Endodermal cell (in vitro differentiated cells): ENCODE results near the gene MX1. TPM values are rescaled to one million over a fixed set of nuclear protein-coding genes. Genes with fewer than 3 reads are reported as not detected.

Experiments
- DNase-seq: peaks from one replicate; pipeline ENCODE4 v3.0.0-alpha.2; 2017
- H3K27ac ChIP-seq: 2 replicates; pipeline ENCODE4 v1.5.1; 2013; ENCODE audit warnings: mild to moderate bottlenecking, low read depth, low read length, moderate library complexity
- H3K27me3 ChIP-seq: 2 replicates; pipeline ENCODE4 v1.6.1; 2013; ENCODE audit warnings: mild to moderate bottlenecking, low read length, moderate library complexity; ENCODE audit not compliant: insufficient read depth, control insufficient read depth, poor library complexity, severe bottlenecking
- H3K36me3 ChIP-seq: 2 replicates; pipeline ENCODE4 v1.7.0; 2013; ENCODE audit warnings: mild to moderate bottlenecking, low read length, moderate library complexity; ENCODE audit not compliant: control insufficient read depth, insufficient read depth
- H3K4me1 ChIP-seq: one replicate; pipeline ENCODE4 v1.7.0; 2013; ENCODE audit warnings: low read length; ENCODE audit not compliant: control insufficient read depth, insufficient read depth
- H3K4me3 ChIP-seq: 2 replicates; pipeline ENCODE4 v1.5.1; 2013; ENCODE audit warnings: mild to moderate bottlenecking, low read length, moderate library complexity
- H3K9ac ChIP-seq: 2 replicates; pipeline ENCODE4 v1.6.1; 2013; ENCODE audit warnings: mild to moderate bottlenecking, low read length, moderate library complexity; ENCODE audit not compliant: poor library complexity, severe bottlenecking; ENCODE audit errors: extremely low read depth
- H3K9me3 ChIP-seq: 2 replicates; pipeline ENCODE4 v1.6.1; 2013; ENCODE audit warnings: mild to moderate bottlenecking, low read length, moderate library complexity; ENCODE audit not compliant: control insufficient read depth
- H3K27ac Mint-ChIP-seq: 2 replicates; pipeline ENCODE4 v1.8.0; 2020; ENCODE audit warnings: mixed read lengths
- H3K27me3 Mint-ChIP-seq: 2 replicates; pipeline ENCODE4 v1.8.0; 2021; ENCODE audit warnings: mild to moderate bottlenecking, mixed read lengths; ENCODE audit not compliant: insufficient read depth
- H3K36me3 Mint-ChIP-seq: 2 replicates; pipeline ENCODE4 v1.8.0; 2020; ENCODE audit warnings: low read depth, mixed read lengths
- H3K4me1 Mint-ChIP-seq: 2 replicates; pipeline ENCODE4 v1.8.0; 2020; ENCODE audit warnings: mixed read lengths
- H3K4me3 Mint-ChIP-seq: 2 replicates; pipeline ENCODE4 v1.8.0; 2020; ENCODE audit warnings: mild to moderate bottlenecking, moderate library complexity, mixed read lengths
- H3K9me3 Mint-ChIP-seq: 2 replicates; pipeline ENCODE4 v1.8.0; 2020; ENCODE audit warnings: mild to moderate bottlenecking, mixed read lengths
- CTCF ChIP-seq: fragments of 200-600 bp; sonication (generic); conservative IDR thresholded peaks from 2 replicates; pipeline ENCODE4 v1.5.0; 2021; ENCODE audit warnings: antibody characterized with exemption, mild to moderate bottlenecking
- WGBS, 2 experiments: methylation state at CpG; one replicate each; pipeline versions ENCODE4 v1.1.5 to v1.1.7; 2013; ENCODE audit warnings: missing lambda C conversion rate in 2 of 2, mixed read lengths in 1 of 2; ENCODE audit not compliant: insufficient coverage in 1 of 2, insufficient read length in 1 of 2; 5-methylcytosine and 5-hydroxymethylcytosine counted together
- total RNA-seq, 2 donors: library from RNA; stranded (reverse); fragmentation: NEBNext Ultra II Directional in 1 of 2; extraction: Animal tissue kit (Norgen Biotek cat#: 25700) in 1 of 2; gene quantifications; 2 replicates in 1 of 2; 3 replicates in 1 of 2; pipeline ENCODE4 v1.2.1, GENCODE V29; 2021

Gene MX1
- total RNA-seq, 2 donors from 2014 or later: 0.42 to 0.84 TPM

DNA sequence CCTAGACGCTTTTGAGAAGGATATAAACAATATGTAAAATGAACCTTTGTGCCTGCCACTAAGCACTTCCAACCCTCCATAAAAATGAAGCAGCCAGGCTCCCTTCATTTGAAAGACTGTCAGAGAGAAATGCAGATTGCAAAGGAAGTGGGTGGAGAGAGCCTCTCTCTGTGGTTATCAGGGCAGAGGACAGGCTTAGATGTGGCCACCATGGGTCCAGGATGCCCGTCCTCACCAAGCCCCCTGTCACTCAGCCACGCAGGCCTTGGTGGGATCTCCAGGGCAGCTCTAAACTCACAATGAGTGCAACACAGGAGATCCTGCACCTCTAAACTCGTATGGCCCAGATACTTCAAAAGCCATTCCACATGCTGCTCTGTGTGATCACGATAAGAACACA is 44.0 kb downstream of the MX1 start:
- Mint-ChIP-seq H3K36me3 (peaks cover 46% of the 10 kb centered on the region), H3K27me3 (no peaks in the 10 kb centered on the region), H3K27ac (no peak overlapping the region), H3K9me3 (no peaks in the 10 kb centered on the region), H3K4me1 (peaks cover 5% of the 10 kb centered on the region), H3K4me3 (no peak overlapping the region)
- WGBS, 2 experiments: 78% methylated on average over 4 of the region's 5 CpGs; no CpG with 5 or more reads in 1 of the 2 experiments
- no peaks in the 10 kb centered on the region for H3K9me3 ChIP-seq
- no peaks in the 10 kb centered on the region for H3K36me3 ChIP-seq
- no peak overlapping the region for H3K9ac ChIP-seq
- no peak overlapping the region for H3K4me3 ChIP-seq
- H3K27me3 ChIP-seq: no peaks in the 10 kb centered on the region
- TF ChIP-seq CTCF: no peak
- H3K27ac ChIP-seq: no peak overlapping the region
- no peaks in the 10 kb centered on the region for H3K4me1 ChIP-seq
- no peak for DNase-seq

- no peak overlapping the region for H3K27ac Mint-ChIP-seq
- H3K4me1 ChIP-seq: peaks cover under 1% of the 10 kb centered on the region
- no peak overlapping the region for H3K4me3 Mint-ChIP-seq
- H3K9me3 ChIP-seq: no peaks in the 10 kb centered on the region
- no peak overlapping the region for H3K27ac ChIP-seq
- no peak overlapping the region for H3K9ac ChIP-seq
- H3K27me3 Mint-ChIP-seq: no peaks in the 10 kb centered on the region
- peaks cover 23% of the 10 kb centered on the region for H3K36me3 Mint-ChIP-seq
- H3K4me1 Mint-ChIP-seq: peaks cover 13% of the 10 kb centered on the region
- TF ChIP-seq CTCF: no peak
- no peak for DNase-seq
- H3K27me3 ChIP-seq: no peaks in the 10 kb centered on the region
- no peaks in the 10 kb centered on the region for H3K36me3 ChIP-seq
- WGBS, 2 experiments: 91 to 92% methylated on average over 19 to 33 of the region's 33 CpGs
- no peak overlapping the region for H3K4me3 ChIP-seq
- H3K9me3 Mint-ChIP-seq: no peaks in the 10 kb centered on the region
Measured at GRCh38 chr21:41472753-41473548, 46.9 kb downstream of the MX1 start.

- no peak overlapping the region for H3K9ac ChIP-seq
- no peak for DNase-seq
- no peak overlapping the region for H3K27ac ChIP-seq
- H3K4me3 ChIP-seq: no peak overlapping the region
- H3K27ac Mint-ChIP-seq: no peak overlapping the region
- no peaks in the 10 kb centered on the region for H3K9me3 ChIP-seq
- no peaks in the 10 kb centered on the region for H3K27me3 ChIP-seq
- no peak for TF ChIP-seq CTCF
- H3K4me1 ChIP-seq: peaks cover 3% of the 10 kb centered on the region
- H3K36me3 Mint-ChIP-seq: peaks cover 10% of the 10 kb centered on the region
- H3K4me1 Mint-ChIP-seq: peaks cover 15% of the 10 kb centered on the region
- no peaks in the 10 kb centered on the region for H3K9me3 Mint-ChIP-seq
- H3K4me3 Mint-ChIP-seq: no peak overlapping the region
- no peaks in the 10 kb centered on the region for H3K36me3 ChIP-seq
- 85 to 88% methylated on average over 11 to 15 of the region's 15 CpGs for WGBS, 2 experiments
- H3K27me3 Mint-ChIP-seq: no peaks in the 10 kb centered on the region
Measured at GRCh38 chr21:41475714-41476420, 49.8 kb downstream of the MX1 start.
